Activated naive CD4-positive, alpha-beta T cell (primary cell): Measurements from ENCODE around the gene DENND1A.
"Not testable (repeated sequence)": the region's sequence is repeated elsewhere in the genome, so short reads cannot be mapped to it uniquely, and the experiment has no call there.

ENCODE experiments used
- DNase-seq, 4 experiments: peaks; one replicate each; lab custom pipeline; 2025; lab: John Stamatoyannopoulos, UW

Gene DENND1A, protein sequence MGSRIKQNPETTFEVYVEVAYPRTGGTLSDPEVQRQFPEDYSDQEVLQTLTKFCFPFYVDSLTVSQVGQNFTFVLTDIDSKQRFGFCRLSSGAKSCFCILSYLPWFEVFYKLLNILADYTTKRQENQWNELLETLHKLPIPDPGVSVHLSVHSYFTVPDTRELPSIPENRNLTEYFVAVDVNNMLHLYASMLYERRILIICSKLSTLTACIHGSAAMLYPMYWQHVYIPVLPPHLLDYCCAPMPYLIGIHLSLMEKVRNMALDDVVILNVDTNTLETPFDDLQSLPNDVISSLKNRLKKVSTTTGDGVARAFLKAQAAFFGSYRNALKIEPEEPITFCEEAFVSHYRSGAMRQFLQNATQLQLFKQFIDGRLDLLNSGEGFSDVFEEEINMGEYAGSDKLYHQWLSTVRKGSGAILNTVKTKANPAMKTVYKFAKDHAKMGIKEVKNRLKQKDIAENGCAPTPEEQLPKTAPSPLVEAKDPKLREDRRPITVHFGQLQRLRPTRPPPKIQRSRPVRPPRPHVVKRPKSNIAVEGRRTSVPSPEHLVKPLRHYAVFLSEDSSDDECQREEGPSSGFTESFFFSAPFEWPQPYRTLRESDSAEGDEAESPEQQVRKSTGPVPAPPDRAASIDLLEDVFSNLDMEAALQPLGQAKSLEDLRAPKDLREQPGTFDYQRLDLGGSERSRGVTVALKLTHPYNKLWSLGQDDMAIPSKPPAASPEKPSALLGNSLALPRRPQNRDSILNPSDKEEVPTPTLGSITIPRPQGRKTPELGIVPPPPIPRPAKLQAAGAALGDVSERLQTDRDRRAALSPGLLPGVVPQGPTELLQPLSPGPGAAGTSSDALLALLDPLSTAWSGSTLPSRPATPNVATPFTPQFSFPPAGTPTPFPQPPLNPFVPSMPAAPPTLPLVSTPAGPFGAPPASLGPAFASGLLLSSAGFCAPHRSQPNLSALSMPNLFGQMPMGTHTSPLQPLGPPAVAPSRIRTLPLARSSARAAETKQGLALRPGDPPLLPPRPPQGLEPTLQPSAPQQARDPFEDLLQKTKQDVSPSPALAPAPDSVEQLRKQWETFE

DNA sequence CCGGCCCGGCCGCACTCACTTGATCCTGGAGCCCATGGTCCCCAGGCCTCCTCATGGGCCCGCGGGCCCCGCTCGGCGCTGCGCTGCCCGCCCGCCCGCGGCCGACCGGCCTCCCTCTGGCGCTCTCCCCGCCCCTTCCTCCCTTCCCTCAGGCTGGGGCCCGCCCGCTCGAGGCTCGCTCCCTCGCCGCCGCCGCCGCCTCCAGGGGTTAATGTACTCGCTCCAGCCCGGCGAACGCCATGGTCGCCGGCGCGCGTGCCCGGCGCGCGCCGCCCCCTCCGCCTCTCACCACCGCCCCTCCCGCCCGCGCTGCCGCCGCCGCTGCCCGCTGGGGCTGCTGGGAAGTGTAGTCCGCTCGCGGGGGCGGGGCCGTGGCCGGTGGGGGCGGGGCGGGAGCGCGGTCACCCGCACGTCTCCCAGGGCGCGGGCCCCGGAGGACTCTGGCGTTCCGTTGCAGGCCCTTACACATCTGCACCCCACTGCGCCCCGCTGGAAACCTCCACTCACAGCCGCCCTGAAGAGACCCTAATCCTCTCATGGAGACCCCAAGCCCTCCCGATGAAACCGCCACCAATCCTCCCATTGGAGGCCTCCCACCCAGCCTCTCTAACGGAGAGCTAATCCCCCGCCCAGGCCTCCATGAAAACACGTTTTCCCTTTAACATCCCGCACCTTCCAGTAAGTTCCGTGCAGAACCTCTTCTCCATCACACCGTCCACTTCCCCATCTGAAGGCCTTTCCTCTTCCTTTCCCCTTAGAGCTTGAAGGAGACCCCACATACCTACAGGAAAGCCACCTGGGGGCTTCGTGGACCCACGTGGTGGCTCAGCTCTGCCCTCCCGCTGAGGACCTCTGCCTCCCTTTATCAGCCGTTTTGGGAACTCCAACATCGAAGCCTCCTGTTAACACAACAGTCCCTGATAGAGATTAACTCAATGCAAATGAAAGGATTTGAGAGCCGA lies at the start of gene DENND1A:
TSS of gene DENND1A (minus strand) at position 257 of the 962 bp plus-strand sequence. CDS start at position 36, 221 bp downstream.
- peak; percentile 61 to 84 (median 68) for DNase-seq

DNA sequence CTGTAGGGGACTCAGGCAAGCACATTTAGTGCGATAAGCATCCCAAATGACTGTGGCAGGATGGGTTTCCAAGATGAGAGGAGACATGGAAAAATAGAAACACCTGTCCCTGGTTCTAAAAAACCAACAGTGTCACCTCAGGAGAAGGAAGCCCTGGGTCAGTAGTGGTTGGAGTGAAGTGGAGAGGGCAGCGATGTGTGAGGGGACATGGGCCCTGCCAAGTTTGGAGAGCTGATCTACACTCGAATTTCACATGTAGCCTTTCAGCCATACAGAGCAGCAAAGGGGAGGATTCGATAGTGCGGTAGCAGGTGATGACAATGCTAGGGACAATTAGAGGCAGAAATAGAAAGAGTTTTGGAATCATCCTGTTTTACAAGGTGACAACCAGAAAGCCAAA lies 49.1 kb upstream of the DENND1A start:
- no peak for DNase-seq

DNA sequence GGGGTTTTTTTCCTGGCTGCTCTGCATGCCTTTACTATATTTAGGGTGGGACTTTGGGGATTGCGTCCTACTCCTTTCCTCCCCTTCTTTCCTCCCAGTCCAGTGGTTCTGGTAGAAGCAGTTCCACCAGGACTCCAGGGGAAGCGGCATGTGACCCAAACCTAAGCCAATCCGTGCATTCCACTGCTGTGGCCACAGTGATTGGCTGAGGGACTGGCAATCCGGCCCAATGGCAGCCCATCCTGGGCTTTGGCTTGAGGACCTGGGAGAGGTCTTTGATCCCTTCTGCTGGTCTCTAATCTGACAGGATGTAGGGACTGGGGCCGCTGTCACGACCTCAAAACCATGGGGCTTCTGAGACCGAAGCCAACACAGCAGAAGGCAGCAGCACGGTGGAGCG lies 46.7 kb upstream of the DENND1A start:
- not testable (repeated sequence) for DNase-seq

DNA sequence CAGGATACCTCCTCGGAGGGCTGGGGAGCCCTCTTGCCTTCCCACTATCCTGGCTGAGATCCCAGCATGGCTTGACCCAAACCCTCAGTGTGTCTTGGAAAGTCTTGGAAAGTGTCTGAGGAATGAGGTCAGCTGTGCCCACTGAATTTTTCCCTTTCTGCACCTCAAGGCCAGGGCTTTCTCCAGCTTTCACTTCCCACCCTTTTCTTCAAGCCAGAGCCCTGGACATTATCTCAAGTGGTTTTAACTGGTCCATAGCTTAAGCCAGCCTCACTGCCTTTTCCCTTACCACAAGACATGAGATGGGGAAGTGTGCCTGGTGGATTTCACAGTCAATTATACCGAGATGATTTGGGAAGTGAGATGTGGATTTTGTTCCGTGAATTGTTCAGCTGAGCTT lies 45.9 kb upstream of the DENND1A start:
- DNase-seq = no peak

DNA sequence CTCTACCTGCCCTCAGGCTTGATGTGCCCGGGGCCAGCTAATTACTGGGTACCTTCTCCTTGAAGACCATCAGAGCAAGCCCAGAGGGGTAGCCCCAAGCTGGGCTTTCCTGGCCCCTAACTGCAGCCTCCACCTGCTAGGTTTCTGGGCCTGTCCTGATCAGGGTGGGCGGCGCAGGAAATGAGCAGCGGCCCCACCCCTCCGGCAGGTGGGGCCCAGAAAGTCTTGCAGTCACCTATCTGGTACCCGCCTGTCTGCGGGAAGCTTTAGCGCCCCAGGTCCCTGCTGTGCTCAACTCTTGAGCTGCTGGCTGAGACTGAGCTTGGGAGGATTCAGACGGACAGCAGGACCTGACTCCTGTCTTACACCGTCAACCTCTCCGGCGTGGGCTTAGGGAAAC lies 44.5 kb upstream of the DENND1A start:
- DNase-seq = no peak

DNA sequence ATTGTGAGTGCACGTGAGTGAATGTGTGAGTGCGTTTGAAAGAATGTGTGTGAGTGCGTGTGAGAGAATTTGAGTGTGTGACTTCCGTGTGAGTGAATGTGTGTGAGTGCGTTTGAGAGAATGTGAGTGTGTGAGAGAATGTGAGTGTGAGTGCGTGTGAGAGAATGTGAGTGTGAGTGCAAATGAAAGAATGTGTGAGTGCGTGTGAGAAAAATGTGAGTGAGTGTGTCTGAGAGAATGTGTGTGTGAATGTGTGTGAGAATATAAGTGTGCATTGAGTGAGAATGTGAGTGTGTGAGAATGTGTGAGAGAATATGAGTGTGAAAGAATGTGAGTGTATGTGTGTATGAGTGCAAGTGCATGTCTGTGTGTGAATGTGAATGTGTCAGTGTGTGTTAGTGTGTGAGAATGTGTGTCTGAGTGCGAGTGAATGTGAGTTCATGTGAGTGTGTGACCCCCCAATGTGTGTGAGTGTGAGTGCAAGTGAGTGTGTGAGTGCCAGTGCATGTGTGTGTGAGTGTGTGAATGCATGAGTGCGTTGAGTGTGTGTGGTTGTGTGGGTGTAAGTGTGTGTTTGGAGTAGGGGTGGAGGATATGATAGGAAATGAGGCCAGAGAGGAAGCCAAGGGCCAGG lies 43.8 kb upstream of the DENND1A start:
- DNase-seq = no peak

DNA sequence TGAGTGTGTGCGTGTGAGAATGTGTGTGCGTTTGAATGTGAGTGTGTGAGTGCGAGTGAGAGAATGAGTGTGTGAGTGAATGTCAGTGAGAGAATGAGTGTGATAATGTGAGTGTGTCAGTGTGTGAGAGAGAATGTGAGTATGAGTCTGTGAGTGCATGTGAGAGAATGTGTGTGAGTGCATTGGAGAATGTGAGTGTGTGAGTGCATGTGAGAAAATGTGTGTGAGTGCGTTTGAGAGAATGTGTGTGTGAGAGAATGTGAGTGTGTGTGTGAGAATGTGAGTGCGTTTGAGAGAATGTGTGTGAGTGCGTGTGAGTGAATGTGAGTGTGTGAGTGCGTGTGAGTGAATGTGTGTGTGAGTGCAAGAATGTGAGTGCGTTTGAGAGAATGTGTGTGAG lies 42.7 kb upstream of the DENND1A start:
- DNase-seq = no peak

DNA sequence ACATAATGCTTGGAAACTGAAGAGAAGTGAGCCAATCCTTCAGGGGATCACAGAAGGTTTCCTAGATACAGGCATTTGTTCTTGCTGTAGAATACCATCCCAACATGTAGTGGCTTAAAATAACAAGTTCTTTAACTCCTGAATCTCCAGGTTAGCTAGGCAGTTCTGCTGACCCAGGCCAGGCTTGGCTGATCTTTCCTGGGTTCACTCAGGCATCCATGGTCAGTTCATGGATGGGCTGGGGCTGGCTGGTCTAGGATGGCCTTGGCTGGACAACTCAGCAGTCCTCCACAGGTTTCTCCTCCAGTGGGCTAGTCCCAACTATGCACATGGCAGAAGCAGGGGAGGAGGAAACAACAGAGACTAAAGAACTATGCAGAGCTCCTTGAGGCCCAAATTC lies 37.4 kb upstream of the DENND1A start:
- no peak for DNase-seq

DNA sequence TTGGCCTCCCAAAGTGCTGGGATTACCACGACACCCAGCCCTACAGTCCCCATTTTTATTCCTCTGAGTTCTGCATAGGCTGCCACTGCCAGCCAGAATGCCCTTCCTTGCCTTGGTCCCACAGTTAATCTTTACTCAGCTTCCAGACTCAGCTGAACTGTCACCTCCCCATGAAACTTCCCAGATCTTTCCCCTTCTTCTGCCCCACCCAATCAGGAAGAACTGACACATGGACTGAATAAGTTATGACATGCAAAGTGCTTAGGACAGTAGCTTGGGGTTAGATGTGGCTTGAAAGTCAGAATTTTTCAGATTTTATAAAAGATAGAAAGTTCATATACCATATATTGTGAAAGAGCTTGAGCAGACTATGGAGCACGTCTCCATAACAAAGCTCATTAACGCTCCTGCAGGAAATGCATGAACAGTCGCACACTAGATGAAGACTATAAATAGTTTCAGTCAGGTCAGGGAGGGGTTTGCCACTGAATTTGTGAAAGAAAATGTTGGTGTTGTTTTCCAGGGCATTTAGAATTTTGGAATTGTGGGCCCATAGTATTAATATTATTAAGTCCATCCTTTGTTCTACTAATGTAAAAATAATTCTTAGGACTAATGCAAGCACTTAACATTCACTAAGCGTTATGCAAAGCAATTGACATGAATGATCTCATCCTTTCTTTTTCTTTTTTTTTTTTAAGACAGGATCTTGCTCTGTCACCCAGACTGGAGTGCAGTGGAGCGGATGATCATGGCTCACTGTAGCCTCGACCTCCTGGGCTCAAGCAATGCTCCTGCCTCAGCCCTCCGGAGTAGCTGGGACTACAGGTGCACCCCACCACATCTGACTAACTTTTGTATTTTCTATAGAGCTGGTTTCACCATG lies 36.1 kb upstream of the DENND1A start:
- DNase-seq = no peak

DNA sequence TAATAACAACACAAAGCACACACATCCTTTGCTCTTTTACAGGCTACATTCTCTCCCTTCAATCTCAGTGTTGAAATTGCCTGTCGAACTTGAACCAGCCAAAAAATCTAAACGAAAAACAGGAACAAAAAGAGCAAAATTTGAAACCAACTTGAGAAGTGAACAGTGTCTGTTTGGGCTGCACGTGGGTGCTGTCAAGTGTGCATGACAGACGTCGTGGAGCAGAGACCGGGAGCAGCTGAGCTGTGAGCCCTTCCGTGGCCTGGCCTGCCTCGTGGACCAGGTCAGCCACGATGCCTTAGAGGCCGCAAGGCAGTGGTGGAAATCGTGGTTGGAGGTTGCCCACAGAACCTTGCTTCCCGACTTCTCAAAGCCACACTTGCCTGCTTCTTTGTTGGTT lies 34.8 kb upstream of the DENND1A start:
- no peak for DNase-seq

DNA sequence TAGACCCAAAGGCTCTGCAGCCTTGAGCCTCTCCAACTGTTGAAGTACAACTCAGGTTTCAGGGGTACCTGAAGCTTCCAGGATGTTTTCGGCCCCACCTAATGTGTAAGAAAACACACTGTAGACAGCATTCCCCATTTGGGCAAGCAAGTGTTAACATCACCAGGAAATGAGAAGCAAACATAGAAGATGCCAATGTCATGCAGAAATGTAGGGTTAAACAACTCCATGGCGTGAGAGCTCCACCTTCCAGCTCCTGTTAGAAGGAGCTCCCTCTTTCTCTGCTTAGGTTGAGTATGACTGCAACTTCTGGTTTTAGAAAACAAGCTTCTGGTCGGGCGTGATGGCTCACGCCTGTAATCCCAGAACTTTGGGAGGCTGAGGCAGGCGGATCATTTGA lies 31.0 kb upstream of the DENND1A start:
- no peak for DNase-seq

DNA sequence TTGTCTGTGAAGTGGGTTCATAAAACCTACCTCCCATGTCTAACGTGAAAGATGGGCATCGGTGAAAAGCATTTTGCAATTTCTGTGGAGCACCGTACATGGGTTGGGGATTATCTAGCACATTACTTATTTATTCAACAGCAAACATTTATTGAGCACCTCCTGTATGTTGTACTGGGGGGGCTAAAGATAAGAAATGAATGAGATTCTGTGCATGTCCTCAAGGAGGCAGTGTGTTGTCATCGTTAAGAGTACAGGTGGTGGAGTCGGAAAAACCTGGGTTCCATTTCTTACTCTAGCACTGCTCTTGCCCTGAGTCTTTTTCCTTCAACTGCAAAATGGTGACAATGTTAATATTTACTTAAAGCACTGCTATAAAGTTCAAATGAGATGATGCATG lies 30.4 kb upstream of the DENND1A start:
- no peak for DNase-seq

DNA sequence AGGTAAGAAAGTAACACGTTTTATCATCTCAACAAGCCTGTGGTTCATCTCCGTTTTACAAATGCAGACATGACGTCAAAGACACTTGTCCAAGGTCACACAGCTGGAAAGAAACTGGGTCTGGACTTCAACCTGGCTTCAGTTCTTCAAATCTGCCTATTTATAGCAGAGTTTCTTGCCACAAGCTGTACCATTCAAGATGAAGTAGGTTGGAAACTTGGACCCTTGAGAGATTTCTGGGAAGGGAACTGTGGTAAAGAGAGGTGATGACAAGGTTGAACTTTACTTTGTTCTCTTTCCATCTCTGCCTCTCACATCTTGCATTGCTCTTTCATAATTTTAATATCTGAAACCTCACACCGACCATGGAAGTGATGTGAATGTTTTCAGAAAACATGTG lies 29.9 kb upstream of the DENND1A start:
- DNase-seq = no peak

DNA sequence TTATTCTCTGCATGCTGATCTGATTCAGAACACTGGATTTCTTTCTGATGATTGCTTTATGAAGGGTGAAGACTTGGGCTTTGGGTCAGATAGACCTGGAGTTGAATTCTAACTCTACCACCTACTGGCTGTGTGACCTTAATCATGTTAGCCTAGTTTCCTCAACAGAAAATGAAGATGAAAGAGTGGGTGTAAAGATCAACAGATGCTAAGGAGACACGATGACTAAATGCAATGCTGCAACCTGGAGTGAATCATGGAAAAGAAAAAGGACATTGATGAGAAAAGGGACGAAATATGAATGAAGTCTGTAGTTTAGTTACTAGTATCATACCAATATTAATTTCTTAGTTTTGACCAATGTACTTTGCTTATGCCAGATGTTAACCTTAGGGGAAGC lies 27.8 kb upstream of the DENND1A start:
- DNase-seq = no peak

DNA sequence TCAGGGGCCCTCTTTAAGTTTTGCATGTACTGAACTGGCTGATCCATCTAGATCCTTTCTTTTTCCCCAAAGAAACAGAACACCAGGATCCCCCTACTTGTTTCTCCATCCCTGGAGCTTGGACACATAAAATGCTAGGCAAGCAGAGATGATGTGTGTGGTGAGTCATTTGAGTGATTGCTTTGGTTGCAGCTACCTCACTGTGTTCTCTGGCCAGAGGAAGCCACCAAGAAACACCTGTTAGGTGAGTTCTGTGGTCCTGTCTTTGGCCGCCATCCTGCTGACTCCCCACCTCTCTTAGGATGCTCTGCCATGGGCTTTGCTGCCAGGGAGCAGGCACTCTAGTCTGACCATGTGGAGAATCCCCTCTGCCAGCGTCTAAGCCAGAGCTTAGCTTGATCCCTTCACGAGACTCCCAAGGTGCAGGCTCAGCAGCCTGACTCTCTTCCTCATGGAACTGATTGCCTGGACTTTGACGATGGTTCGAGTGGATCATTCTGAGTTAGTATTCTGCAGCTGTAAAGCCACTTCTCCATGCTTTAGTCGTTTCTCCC lies 27.3 kb upstream of the DENND1A start:
- DNase-seq = no peak

DNA sequence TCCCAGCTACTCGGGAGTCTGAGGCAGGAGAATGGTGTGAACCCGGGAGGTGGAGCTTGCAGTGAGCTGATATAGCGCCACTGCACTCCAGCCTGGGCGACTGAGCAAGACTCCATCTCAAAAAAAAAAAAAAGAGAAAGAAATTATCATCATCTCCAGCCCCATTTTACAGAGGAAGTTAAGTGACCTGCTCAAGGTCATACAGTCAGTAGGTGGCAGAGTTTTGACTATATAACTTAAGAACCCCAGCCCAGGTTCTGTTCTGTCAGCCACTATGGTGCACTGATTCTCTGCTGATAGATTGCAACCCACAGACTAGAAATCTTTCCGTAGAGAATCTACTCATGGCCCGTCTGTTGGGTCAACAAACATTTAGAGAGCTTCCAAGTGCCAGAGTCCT lies 25.7 kb upstream of the DENND1A start:
- no peak for DNase-seq

DNA sequence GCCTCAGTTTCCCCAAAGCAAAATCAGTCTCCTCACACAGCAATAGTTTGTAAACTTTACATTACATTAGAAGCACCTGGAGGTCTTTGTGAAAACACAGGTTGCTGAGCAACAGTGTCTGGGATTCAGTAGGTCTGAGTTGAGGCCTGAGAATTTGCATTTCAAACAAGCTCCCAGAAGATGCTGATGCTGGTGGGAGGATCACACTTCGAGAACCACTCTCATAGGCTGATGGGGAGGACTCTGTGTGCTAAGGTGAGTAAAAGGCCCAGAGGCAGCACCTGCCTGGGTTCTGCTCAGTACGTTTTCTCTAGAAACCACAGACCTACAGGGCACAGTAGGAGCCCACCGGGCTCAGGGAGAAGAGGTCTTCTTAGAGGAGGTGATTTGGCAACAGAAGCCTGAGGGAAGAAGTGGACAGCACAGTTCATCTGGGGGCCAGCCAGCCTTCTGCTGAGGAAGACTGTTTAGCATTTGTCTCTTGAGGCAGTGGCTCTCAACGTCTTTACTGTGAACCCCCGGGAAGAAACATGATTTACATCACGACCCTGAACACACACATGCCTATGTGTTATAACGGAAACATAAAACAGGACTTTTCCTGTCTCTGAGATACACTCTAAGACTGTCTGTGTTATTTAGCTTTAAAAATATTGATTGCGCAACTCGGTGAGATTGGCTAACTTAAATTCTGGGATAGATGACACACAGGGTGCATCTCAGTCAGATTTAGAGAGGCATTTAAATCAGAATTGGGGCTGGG lies 24.8 kb upstream of the DENND1A start:
- DNase-seq = no peak

DNA sequence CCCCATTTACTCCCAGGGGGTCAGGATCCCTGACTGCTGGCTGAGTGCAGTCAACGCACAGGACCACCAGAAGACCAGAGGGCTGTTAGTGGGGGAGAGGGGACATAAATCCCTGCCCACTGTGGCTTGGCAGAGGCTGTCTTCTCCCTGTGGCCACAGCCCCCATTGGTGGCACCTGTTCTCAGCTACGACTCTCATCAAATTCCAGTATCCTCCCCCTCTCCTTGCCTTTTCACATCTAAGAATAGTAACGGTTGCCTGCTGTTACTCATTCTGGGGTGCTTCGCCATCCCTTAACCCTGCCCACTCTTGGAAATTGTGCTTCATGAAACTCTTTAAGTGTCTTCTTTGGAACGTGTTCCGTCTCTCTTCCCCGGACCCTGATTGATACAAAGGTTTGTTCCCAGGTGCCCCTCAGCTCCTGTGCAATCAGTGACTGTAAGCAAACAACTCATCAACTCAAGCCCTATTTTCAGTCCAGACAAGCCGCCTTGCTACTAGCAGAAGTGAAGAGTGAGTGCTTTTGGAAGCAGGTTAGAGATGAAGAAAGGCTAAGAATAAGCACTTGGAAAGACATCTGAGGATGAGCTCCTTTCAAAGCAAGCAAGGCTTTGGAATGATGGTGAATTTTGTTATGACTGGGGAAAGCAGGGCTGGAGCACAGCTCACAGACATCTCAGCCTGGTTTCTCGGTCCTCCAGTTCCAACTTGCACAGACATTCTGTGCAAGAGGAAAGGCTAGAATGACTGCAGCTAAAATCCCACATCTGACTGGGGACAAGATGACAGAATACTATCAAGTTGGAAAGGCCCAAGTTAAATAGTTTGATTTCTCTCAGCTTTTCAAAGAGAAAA lies 22.9 kb upstream of the DENND1A start:
- DNase-seq = no peak
